Uterus (tissue), 4 donors: ENCODE results near the gene MALAT1. TPM values are rescaled to one million over a fixed set of nuclear protein-coding genes. Genes with fewer than 3 reads are reported as not detected.

Experiments used
- DNase-seq, 2 donors: peaks; one replicate each; pipeline ENCODE4 v3.0.0-alpha.2; 2019 to 2020
- H3K27ac ChIP-seq, 2 donors: fragments of 200-600 bp; sonication (generic); 1 replicate in 1 of 2; 2 replicates in 1 of 2; pipeline ENCODE4 v1.5.1; 2016 to 2018
- H3K27me3 ChIP-seq, 2 donors: fragments of 200-600 bp; sonication (generic); one replicate each; pipeline ENCODE4 v1.5.1; 2018 to 2019; ENCODE audit warnings: control low read depth in 1 of 2
- H3K36me3 ChIP-seq, 2 donors: fragments of 200-600 bp; sonication (generic); one replicate each; pipeline ENCODE4 v1.5.1; 2019; ENCODE audit warnings: control low read depth in 1 of 2
- H3K4me1 ChIP-seq, 2 donors: fragments of 200-600 bp; sonication (generic); one replicate each; pipeline ENCODE4 v1.5.1; 2018 to 2019; ENCODE audit warnings: control low read depth in 1 of 2
- H3K4me3 ChIP-seq, 2 donors: fragments of 200-600 bp; sonication (generic); 1 replicate in 1 of 2; 2 replicates in 1 of 2; pipeline ENCODE4 v1.5.1; 2018 to 2019; ENCODE audit warnings: mild to moderate bottlenecking in 1 of 2
- H3K9me3 ChIP-seq, 2 donors: fragments of 200-600 bp; sonication (generic); one replicate each; pipeline ENCODE4 v1.5.1; 2019; ENCODE audit warnings: control low read depth in 1 of 2
- CTCF ChIP-seq, 4 experiments: fragments of 200-600 bp in 2 of 4; fragments of 450-650 bp in 2 of 4; sonication (generic) in 2 of 4; IDR thresholded peaks; one replicate each; pipeline ENCODE4 v1.5.1; 2016 to 2019; ENCODE audit warnings: antibody characterized with exemption in 4 of 4, mild to moderate bottlenecking in 2 of 4, moderate library complexity in 1 of 4
- POLR2A ChIP-seq, 2 donors: fragments of 450-650 bp; IDR thresholded peaks; one replicate each; pipeline ENCODE4 v1.6.1; 2016; ENCODE audit warnings: antibody characterized with exemption in 2 of 2, mild to moderate bottlenecking in 1 of 2, moderate library complexity in 1 of 2
- intact Hi-C: fragments of 100-400 bp; cut with DNase I; formaldehyde crosslinking; loops from one replicate; pipeline ENCODE4 v1.15.1; 2023; ENCODE audit warnings: low total_unique reads
- total RNA-seq, 4 donors: library from RNA; depleted of rRNA in 3 of 4; stranded (reverse); fragments of >200 nt in 3 of 4; gene quantifications; one replicate each; pipeline versions ENCODE4 v1.1.0 to v1.2.4, GENCODE V29; 2014 to 2023
- donor health status: DM: yes; HTN: yes; CAD: no.

The MALAT1 gene
- total RNA-seq, 4 donors from 2014 or later, result 6,732 to 19,335 (median 13,886) TPM

- Histone ChIP-seq H3K9me3 (no peaks in the 10 kb centered on the region), H3K4me1 (peaks cover 10 to 12% of the 10 kb centered on the region in 2 donors), H3K27me3 (no peaks in the 10 kb centered on the region), H3K36me3 (no peaks in the 10 kb centered on the region), H3K27ac (no peak overlapping the region), H3K4me3 (no peak overlapping the region)
- TF ChIP-seq CTCF (IDR thresholded peaks at IDR 0.05) (no peak), POLR2A (IDR thresholded peaks at IDR 0.05) (no peak)
- DNase-seq, result no peak
- intact Hi-C loops, result no loop called here
Observed at GRCh38 chr11:65542738-65543390, 44.0 kb downstream of the MALAT1 start.

- Histone ChIP-seq H3K36me3 (no peaks in the 10 kb centered on the region), H3K4me3 (no peak overlapping the region), H3K9me3 (no peaks in the 10 kb centered on the region), H3K27ac (peak overlapping the region in 1 of 2 donors; percentile 63), H3K4me1 (peaks cover 7 to 10% of the 10 kb centered on the region in 2 donors), H3K27me3 (no peaks in the 10 kb centered on the region)
- no peak for TF ChIP-seq POLR2A (IDR thresholded peaks at IDR 0.05)
- TF ChIP-seq CTCF (IDR thresholded peaks at IDR 0.05), result no peak
- intact Hi-C loops, result no loop called here
- no peak for DNase-seq
Observed at GRCh38 chr11:65545853-65546216, 47.0 kb downstream of the MALAT1 start.

GRCh38 chr11:65546217-65546958, 47.5 kb downstream of the MALAT1 start:
- intact Hi-C loops, result no loop called here
- TF ChIP-seq POLR2A (IDR thresholded peaks at IDR 0.05) (no peak), CTCF (IDR thresholded peaks at IDR 0.05) (no peak)
- H3K36me3 ChIP-seq, result no peaks in the 10 kb centered on the region

GRCh38 chr11:65547446-65548125, 48.7 kb downstream of the MALAT1 start:
- intact Hi-C loops, result no loop called here
- Histone ChIP-seq H3K36me3 (no peaks in the 10 kb centered on the region), H3K9me3 (no peaks in the 10 kb centered on the region), H3K4me1 (no peaks in the 10 kb centered on the region), H3K27ac (peak overlapping the region in 1 of 2 donors; percentile 63), H3K27me3 (no peaks in the 10 kb centered on the region), H3K4me3 (no peak overlapping the region)
- no peak for TF ChIP-seq CTCF (IDR thresholded peaks at IDR 0.05)
- no peak for TF ChIP-seq POLR2A (IDR thresholded peaks at IDR 0.05)
- DNase-seq, result no peak

More at GRCh38 chr11:65546217-65546958, 47.5 kb downstream of the MALAT1 start:
- Histone ChIP-seq H3K4me3 (no peak overlapping the region), H3K27me3 (no peaks in the 10 kb centered on the region), H3K27ac (peak overlapping the region in 1 of 2 donors; percentile 63), H3K4me1 (peaks cover 3 to 6% of the 10 kb centered on the region in 2 donors), H3K9me3 (no peaks in the 10 kb centered on the region)
- DNase-seq, result peak; percentile 72

GRCh38 chr11:65548395-65548794, 49.5 kb downstream of the MALAT1 start:
- no peak for DNase-seq
- no peaks in the 10 kb centered on the region for H3K27me3 ChIP-seq
- H3K27ac ChIP-seq, result no peak overlapping the region
- H3K9me3 ChIP-seq, result no peaks in the 10 kb centered on the region
- no peak for TF ChIP-seq POLR2A (IDR thresholded peaks at IDR 0.05)
- TF ChIP-seq CTCF (IDR thresholded peaks at IDR 0.05), result no peak
- intact Hi-C loops, result no loop called here
- H3K4me1 ChIP-seq, result no peaks in the 10 kb centered on the region
- H3K4me3 ChIP-seq, result no peak overlapping the region
- no peaks in the 10 kb centered on the region for H3K36me3 ChIP-seq
